ENCODE data around the gene EFCAB12.
A peak's percentile ranks its signal among the peaks of the same experiment; 100 is the strongest.
"Not testable (repeated sequence)": the region's sequence is repeated elsewhere in the genome, so short reads cannot be mapped to it uniquely, and the experiment has no call there.

The EFCAB12 gene

GRCh38 chr3:129418041-129418973 lies 10.1 kb downstream of the EFCAB12 start:
- DNase-seq: no peak

- DNase-seq: no peak
Measured at GRCh38 chr3:129417326-129417725, 11.1 kb downstream of the EFCAB12 start.

- DNase-seq: no peak
Measured at GRCh38 chr3:129416415-129416814, 12.0 kb downstream of the EFCAB12 start.

GRCh38 chr3:129415830-129416229 lies 12.6 kb downstream of the EFCAB12 start:
- DNase-seq: no peak

- no peak for DNase-seq
Measured at GRCh38 chr3:129415378-129415777, 13.1 kb downstream of the EFCAB12 start.

- no peak for DNase-seq
Measured at GRCh38 chr3:129413687-129414506, 14.5 kb downstream of the EFCAB12 start.

GRCh38 chr3:129413238-129413637 lies 15.2 kb downstream of the EFCAB12 start:
- DNase-seq: not testable (repeated sequence)

- DNase-seq: no peak
Measured at GRCh38 chr3:129412542-129413198, 15.8 kb downstream of the EFCAB12 start.

GRCh38 chr3:129410971-129411370 lies 17.5 kb downstream of the EFCAB12 start:
- no peak for DNase-seq

GRCh38 chr3:129409541-129409940 lies 18.9 kb downstream of the EFCAB12 start:
- no peak for DNase-seq

- no peak for DNase-seq
Measured at GRCh38 chr3:129404610-129405009, 23.8 kb downstream of the EFCAB12 start.

- DNase-seq: no peak
Measured at GRCh38 chr3:129404130-129404529, 24.3 kb downstream of the EFCAB12 start.

- DNase-seq: no peak
Measured at GRCh38 chr3:129403450-129403849, 25.0 kb downstream of the EFCAB12 start.

GRCh38 chr3:129402616-129403015 lies 25.8 kb downstream of the EFCAB12 start:
- DNase-seq: no peak

- no peak for DNase-seq
Measured at GRCh38 chr3:129402210-129402609, 26.2 kb downstream of the EFCAB12 start.

- no peak for DNase-seq
Measured at GRCh38 chr3:129399895-129400357, 28.5 kb downstream of the EFCAB12 start.

- DNase-seq: peak; percentile 91
Measured at GRCh38 chr3:129399145-129399894, 29.1 kb downstream of the EFCAB12 start.

- DNase-seq: no peak
Measured at GRCh38 chr3:129398803-129399144, 29.7 kb downstream of the EFCAB12 start.

- DNase-seq: not testable (repeated sequence)
Measured at GRCh38 chr3:129393760-129394564, 34.5 kb downstream of the EFCAB12 start.

- no peak for DNase-seq
Measured at GRCh38 chr3:129393271-129393670, 35.2 kb downstream of the EFCAB12 start.

GRCh38 chr3:129392106-129392887 lies 36.1 kb downstream of the EFCAB12 start:
- DNase-seq: not testable (repeated sequence)

All from DMS79 (cell line).